CD4-positive, alpha-beta T cell treated with Interleukin-4 for 4 hours (primary cell): ENCODE data around the gene HEBP1.

Experiments used
- DNase-seq: peaks from one replicate; pipeline ENCODE4 v3.0.0-alpha.2; 2020

Gene HEBP1

DNA sequence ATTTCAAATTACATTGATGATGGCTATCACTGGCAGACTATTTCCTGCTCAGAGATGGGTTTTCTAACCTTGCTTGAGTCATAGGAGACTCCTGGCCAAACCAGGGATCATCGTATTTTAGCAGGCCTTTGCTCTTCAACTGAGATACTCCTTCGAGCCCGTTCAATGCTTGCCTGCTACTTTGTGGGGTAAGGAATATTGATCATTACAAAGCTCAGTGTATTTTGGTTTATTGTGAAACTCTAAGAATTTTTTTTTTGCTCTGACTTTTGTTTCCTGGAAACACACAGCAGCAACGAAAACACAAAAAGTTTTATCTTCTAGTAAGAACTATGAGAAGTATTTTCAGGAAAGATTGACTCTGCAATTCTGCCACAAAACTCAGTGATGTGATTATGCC, 52.2 kb downstream of the HEBP1 start:
- no peak for DNase-seq

DNA sequence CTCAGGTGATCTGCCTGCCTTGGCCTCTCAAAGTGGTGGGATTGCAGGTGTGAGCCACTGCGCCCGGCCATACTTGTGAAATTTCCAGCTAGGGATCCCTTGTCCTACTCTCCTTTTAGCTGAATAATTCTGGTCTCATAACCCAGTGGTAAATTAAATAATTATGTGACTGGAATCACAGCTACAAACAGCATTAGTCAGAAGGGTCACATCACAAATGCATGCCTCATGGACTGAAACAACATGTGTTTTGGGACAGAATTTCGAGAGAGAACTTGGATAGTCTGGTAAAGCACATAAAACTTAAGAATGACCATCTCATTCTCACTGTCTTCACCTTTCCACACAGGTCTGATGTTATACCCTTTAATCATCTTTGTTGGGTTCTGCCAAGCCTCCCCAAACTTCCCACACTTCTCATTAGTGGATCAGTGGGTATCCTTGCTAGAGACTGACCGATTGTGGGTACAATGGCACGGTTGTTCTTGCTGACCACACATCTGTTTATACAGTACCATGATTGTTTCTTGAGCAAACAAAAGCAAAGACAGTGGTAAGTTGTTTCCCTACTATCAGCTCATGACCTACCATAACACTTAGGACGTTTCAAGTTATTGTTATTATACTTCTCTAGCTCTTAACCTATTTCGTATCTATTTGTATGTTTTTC, 53.2 kb downstream of the HEBP1 start:
- no peak for DNase-seq

DNA sequence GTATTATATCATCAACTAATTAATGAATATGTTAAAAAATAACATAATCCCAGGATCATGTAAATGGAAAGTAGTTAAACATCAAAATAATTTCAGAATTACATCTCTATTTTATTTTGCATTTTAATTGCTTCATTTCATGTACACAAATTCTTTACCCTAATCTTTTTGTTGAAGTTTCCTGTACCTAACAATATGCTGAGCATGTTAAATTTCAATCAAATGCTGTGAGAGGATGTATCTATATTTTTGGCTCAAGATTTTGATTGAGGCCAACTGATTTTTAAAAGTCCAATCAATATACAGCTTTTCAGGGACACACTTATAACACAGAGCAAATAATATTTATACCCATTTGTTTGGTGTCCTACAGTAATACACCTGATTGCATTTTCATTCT, 54.5 kb downstream of the HEBP1 start:
- no peak for DNase-seq

DNA sequence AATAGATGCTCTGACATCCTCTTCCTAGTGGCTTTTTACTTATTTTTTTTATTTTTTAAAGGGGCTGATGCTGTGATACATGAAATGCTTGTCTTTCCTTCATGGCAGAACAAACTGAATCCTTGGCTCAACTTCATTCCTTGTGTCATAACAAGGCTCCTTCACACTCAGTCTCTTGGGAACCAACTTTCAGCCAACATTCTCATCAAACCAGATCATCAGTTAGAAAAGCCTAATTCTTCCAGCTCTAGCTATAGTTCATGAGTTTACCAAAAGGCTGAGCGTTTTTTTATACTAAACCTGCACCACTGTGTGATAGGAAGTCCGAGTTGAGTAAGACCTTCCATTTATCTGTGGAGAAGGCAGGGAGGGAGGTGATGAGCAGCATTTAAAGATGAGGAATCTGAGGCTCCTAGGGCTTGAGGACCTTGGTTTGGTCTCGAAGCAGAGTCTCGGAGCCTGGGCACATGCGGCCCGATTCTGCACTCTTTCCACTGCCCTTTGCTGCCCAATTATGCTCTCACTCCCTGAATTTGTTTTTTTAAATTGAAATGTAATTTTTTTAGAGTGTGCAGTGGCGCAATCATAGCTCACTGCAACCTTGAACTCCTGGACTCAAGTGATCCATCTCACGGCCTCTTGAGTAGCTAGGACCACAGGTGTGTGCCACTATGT, 56.3 kb downstream of the HEBP1 start:
- DNase-seq = no peak

DNA sequence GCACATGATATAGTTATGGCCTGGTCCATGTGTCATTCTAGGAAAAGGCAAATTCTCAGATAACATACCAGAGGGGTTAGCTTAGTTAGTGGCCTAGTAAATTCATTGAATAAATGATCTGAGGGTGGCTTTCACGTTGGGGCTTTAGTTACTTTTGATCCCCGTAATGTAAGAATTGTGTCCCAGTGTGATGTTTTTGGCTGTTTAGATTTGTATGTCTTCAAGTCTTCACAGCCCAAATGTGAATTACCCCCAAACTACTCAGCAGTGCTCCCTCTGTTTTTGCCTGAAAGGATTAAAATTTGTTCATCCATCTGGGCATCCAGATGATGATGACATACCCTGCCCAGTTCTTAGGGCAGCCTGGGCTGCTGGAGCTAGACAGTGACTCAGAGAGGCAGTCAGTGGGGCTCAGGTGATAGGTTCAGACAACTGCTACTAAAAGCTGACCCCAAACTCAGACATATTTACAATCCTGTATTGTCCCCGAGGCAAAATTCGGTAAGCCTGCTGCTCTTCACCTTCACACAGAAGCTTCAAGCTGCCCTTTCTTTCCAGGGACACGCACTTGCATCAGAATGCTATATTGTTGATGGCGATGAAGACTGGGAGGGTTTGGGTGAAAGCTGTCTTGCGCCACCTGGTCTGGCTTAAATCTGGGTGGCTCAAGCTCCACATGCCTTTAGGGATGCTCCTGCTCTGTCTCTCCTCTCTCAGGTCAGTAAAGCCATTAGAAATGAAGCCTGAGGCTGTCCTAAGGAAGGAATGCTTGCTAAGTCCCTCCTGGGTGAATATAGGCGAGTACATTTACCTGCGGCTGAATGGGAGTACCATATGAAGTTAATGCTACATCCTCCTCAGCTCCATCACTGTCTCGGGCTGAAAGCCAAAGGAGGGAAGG, 58.4 kb downstream of the HEBP1 start:
- DNase-seq = no peak

DNA sequence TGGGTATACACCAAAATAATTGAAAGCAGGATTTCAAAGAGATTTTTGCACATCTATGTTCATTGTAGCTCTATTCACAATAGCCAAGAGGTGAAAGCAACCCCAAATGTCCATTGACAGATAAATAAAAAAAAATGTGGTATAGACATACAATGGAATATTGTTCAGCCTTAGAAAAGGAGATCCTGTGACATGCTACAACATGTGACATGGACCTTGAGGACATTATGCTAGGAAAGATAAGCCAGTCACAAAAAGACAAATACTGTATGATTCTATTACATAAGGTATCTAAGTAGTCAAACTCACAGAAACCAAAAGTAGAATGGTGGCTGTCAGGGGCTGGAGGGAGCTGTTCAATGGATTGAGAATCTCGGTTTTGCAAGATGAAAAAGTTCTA, 60.2 kb downstream of the HEBP1 start:
- no peak for DNase-seq

DNA sequence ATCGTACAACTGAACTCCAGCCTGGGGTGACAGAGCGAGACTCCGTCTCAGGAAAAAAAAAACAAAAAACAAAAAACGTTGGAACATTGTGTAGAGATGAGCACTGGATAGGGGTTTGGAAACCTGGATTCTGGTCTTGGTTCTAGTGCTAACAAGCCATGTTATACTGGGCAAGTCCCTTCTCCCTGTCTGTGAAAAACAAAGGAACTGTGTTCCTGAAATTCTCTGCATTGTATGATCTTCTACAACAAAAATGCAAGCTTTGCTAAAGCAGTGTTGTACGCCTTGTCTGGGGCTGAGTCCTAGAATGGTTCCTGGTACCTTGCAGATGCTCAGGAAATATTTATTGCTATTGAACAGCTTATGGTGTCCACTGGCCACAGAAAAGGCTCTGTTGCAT, 61.5 kb downstream of the HEBP1 start:
- DNase-seq = no peak

DNA sequence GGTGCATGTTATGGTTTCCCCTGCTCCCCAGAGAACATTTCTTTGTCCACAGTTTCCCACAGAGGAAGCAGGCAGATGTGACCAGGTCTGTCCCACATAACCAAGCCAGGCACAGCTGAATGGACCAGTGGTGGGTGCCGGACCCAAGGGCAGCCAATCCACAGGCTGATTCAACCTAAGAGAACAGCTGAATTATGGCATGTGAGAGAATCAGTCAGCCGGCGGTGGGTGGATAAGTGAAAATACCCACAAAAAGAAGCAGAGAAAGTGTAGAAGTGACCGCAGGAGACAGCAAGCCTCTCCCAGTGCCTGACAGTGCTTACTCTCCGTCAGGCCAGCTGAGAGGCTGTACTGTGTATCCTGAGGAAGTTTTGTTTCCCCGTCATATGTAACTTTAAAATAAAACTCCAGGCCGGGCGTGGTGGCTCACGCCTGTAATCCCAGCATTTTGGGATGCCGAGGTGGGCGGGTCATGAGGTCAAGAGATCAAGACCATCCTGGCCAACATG, 63.0 kb downstream of the HEBP1 start:
- no peak for DNase-seq

DNA sequence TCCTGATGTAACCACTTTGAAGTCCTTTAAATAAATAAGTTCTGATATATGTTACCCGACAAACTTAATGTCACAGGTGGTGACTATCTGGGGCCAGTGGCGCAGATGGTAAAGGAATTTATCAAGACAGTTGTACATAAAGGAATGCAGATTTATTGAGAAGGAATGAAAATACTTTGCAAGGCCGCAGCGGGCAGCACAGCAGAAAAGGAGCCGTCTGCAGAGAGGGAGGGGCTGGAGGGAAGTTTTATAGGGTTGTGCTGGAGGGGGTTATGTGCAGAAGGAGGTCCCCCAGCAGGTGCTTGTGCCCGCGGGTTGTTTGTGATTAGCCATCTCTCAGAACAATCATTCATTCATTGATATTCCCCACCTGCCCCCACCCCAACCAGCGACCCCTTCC, 65.5 kb downstream of the HEBP1 start:
- DNase-seq = no peak

DNA sequence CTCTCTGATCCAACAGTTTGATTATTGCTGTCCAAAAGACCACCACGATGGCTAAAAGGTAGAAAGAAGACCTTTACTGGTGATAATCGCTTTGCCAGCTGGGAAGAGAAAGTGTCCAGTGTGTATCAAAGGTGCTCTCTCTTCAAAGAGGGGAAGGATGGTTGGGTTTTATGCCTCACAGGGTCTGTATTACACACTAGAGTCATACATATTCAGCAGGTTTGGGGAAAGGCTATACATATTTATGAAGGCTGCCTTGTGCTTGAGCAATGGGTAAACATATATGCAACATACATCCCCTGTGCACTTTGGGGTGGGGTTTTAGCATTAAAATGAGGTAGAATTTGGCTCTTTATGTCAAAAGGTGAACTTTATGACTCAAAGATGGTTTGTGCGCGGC, 66.3 kb downstream of the HEBP1 start:
- no peak for DNase-seq

DNA sequence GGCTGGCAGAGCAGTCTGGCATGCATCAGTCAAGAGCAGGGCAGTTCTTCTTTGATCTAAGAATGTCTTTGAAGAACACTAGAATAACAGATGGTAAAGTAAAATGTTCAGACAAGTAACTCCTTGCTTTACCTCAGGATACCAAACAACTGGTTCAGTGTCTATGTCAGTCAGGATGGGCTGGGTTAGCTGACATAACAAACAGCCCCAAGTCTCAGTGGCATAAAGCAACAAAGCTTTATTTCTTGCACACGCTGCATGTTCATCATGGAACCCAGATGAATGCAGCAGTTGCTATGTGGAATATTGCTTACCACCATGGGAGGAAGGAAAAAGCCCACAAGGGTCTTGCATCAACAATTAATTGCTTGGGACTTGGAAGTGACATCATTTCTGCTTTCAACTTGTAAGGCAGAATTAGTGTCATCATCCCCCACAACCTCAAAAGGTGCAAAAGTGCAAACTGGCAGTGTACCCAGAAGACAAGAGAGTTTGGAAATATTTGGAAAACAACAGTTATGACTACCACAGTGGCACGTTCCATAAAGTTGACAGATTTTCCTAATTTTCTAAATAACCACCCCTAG, 69.3 kb downstream of the HEBP1 start:
- no peak for DNase-seq

DNA sequence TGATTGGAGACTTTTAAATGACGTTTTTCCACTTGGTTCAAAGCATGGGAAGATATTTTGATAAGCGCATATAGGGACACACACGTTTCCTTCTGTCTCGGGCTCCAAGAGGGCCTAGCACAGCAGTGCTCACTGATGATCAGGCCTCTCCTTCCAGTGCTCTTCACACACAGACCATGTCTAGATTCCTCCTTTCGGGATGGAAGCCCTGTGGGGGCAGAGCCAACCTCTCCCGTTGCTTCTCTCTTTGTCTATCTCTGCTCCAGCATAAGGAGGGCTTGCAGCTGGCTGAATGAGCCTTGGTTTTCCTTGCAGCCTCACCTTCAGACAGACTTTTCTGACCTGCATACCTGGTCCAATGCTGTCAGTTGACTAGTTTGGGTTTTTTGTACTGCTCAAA, 70.4 kb downstream of the HEBP1 start:
- DNase-seq = no peak

DNA sequence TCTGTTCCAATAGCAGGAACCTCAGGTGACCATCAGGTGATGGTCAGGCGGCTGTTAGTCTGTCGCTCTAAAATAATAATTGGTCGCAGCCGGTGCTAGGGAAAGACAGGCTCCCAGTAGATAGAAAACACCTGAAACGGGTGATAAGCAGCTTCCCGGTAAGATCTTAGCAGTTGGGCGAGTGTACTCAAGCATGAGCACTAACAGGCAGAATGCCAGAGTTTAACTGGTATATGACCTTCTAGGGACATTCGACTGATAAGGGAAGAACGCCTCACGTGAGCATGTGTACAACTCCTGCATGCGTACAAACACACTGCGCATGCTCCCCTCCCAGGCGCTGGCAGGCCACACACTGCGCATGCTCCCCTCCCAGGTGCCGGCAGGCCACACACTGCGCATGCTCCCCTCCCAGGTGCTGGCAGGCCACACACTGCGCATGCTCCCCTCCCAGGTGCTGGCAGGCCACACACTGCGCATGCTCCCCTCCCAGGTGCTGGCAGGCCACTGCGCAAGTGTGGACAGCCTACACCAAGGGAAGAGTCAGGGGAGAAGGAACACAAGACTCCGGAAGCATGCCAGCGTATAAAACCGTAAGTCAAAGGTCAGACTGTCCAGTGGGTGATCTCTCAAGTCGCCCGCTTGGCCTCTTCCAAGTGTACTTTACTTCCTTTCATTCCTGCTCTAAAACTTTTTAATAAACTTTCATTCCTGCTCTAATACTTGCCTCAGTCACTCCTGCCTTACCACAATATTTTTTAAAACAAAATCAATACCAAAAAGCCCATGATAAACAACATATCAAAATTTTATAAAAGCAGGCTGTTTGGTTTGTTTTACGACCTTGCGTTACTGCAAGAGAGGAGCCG, 72.6 kb downstream of the HEBP1 start:
- peak; percentile 43 for DNase-seq

DNA sequence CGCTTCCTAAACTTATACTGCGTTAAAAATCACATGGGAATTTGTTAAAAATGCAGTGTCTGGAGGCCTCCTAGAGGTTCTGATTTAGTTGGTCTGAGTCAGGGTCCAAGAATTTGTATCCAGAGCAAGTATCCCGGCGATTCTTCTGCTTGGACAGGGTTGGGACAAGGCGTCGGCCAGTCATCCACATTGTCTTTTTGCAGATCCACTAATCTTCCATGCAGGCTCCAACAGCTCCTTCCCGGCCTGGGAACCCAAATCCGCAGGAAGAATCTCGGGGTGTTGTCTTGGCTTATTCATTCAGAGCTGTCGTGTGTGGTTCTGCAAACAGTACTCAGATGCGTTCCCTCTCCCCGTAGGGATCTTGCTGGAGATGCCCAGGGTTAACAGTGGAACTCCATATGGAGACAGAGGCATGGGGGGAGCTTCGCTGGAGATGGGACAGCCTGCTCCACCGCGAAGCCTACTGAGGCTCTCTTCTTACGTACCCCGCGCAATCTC, 73.4 kb downstream of the HEBP1 start:
- no peak for DNase-seq

DNA sequence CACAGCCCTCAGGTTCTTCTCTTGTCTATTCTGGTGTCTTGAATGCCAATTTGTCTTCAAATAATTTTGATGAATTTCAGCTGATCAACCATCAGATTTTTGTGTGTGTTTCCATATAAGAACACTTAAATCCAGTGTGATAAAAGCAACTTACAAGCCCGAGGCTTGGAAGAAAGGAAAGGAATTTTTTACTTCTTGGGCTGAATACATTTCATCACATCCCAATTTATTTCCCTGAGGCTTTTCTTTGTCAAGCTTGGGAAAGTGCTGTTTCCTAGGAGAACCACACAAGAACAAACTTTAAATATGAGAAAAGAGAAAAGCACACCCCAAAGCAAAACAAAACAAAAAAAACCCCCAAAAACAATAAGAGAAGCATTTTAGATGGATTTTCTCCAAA, 74.7 kb downstream of the HEBP1 start:
- DNase-seq = no peak
